NB4 (cell line): ENCODE data around the gene GIMD1.
A peak's percentile ranks its signal among the peaks of the same experiment; 100 is the strongest.

Experiments
- DNase-seq: peaks from one replicate; pipeline ENCODE4 v3.0.0; 2010; ENCODE audit warnings: low read depth
- H3K4me3 ChIP-seq: one replicate; pipeline ENCODE4 v1.5.1; 2011; ENCODE audit warnings: mild to moderate bottlenecking, low read depth, low read length, moderate library complexity
- MYC ChIP-seq: IDR thresholded peaks from 2 replicates; pipeline ENCODE4 v1.6.1; 2011; ENCODE audit warnings: low read depth, low read length
- POLR2A ChIP-seq: IDR thresholded peaks from 2 replicates; pipeline ENCODE4 v1.6.1; 2011; ENCODE audit warnings: mild to moderate bottlenecking; ENCODE audit not compliant: insufficient read length; ENCODE audit errors: extremely low read depth
- TF ChIP-seq, protein P1 (sequence below): IDR thresholded peaks from one replicate; pipeline ENCODE4 v1.5.1; 2012; ENCODE audit warnings: low read depth, low read length
- TF ChIP-seq, protein P2 (sequence below): IDR thresholded peaks from 2 replicates; pipeline ENCODE4 v1.6.1; 2011; ENCODE audit warnings: low read depth, low read length

GIMD1 gene

DNA sequence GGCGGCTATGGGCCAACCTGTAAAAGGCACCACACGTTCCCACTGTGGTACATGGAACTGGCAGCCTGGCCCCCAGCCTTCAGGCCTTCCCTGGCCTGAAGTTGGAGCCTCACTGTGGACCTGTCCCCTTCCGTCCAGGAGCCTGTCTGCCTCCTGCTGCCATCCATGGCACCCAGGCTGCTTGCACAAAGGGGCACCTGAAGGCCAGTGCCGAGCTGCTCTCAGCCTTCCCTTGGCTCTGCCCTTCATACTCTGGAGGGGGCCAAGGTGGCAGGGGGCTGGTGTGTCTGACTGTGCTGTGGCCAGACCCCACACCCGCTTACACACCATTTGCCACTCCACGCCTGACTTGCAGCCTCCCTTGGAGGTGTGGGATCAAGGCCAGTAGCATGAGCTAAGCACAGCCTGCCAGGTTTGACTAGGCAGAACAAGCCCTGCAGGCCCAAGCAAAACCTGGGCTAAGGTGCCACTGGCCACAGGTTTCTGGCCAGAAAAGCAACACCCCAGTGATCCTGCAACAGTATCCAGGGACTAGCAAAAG lies 17.3 kb upstream of the GIMD1 start:
- TF ChIP-seq POLR2A (no peak), MYC (no peak)
- TF ChIP-seq, protein P1, sequence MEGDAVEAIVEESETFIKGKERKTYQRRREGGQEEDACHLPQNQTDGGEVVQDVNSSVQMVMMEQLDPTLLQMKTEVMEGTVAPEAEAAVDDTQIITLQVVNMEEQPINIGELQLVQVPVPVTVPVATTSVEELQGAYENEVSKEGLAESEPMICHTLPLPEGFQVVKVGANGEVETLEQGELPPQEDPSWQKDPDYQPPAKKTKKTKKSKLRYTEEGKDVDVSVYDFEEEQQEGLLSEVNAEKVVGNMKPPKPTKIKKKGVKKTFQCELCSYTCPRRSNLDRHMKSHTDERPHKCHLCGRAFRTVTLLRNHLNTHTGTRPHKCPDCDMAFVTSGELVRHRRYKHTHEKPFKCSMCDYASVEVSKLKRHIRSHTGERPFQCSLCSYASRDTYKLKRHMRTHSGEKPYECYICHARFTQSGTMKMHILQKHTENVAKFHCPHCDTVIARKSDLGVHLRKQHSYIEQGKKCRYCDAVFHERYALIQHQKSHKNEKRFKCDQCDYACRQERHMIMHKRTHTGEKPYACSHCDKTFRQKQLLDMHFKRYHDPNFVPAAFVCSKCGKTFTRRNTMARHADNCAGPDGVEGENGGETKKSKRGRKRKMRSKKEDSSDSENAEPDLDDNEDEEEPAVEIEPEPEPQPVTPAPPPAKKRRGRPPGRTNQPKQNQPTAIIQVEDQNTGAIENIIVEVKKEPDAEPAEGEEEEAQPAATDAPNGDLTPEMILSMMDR: no peak
- TF ChIP-seq, protein P2, sequence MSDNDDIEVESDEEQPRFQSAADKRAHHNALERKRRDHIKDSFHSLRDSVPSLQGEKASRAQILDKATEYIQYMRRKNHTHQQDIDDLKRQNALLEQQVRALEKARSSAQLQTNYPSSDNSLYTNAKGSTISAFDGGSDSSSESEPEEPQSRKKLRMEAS: no peak
- DNase-seq: no peak
- no peak overlapping the region for H3K4me3 ChIP-seq

DNA sequence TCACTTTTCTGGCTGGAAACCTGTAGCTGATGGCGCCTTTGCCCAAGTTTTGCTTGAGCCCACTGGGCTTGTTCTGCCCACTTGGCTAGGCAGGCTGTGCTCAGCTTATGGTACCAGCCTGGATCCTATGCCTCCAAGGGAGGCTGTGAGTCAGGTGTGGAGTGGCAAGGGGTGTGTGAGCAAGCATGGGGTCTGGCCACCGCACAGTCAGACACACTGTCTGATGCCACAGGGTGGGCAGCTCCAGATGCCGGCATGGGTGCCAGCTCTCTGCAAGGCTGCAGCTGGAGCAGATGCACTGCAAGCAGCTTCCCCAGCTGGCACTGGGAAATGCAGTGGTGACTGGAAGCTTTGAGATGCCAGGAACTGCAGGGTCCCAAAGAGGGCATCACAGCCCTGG lies 16.3 kb upstream of the GIMD1 start:
- no peak for DNase-seq
- no peak overlapping the region for H3K4me3 ChIP-seq
- TF ChIP-seq, protein P2: no peak
- TF ChIP-seq POLR2A (no peak), MYC (no peak)

DNA sequence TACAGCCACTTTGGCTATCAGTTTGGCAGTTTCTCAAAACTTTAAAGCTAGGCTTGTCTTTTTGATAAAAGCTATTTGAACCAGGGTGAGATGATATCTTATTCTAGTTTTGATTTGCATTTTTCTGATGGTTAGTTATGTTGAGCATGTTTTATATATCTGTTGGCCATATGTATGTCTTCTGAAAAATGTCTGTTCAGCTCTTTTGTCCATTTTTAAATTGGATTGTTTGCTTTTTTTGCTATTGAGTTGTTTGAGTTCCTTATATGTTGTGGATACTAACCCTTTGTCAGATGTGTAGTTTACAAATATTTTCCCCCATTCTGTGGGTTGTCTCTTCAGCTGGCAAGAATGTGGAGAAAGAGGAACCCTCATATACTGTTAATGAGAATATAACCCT lies 11.6 kb upstream of the GIMD1 start:
- TF ChIP-seq MYC: no peak
- TF ChIP-seq, protein P2: no peak
- DNase-seq: no peak
- H3K4me3 ChIP-seq: no peak overlapping the region

DNA sequence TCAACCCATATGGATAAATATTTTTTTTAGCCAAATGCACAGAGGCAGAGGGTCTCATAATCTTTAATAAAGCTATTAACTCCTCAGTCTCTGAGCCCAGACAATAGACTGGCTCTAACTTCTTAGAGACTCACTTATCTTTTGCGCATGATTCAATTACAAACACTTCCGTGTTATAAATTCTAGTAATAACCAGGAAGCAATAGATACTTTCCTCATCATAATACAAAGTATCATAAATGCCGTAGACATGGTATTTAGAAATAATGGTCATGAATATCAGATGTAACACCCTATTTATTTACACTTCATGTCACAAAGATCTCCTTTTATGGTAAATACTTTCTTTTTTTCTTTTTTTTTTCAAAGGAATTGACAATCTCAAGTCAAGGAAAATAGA lies 4.4 kb upstream of the GIMD1 start:
- DNase-seq: no peak
- no peak overlapping the region for H3K4me3 ChIP-seq
- TF ChIP-seq, protein P1: no peak
- TF ChIP-seq MYC (no peak), POLR2A (no peak)
- TF ChIP-seq, protein P2: no peak

DNA sequence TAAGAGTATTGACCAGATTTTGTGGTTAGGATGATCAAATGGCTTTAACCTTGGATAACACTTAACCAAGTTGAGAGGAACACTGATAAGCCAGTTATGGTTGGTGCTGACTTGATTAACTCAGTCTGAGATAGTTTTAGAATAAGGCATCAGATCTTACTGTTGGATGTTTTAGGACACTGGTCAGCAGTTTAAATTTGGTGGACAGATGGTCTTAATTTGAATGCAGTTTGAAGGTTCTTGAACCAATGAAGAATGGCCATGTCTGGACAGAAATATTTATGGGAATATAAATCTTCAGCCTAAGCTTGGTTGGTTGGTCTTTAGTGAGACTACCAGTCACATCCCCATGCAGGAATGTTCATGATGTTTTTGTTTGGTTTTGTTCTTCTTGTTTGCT lies 2.6 kb upstream of the GIMD1 start:
- TF ChIP-seq MYC: no peak
- TF ChIP-seq, protein P2: no peak
- TF ChIP-seq, protein P1: no peak
- TF ChIP-seq POLR2A: no peak
- no peak for DNase-seq
- H3K4me3 ChIP-seq: no peak overlapping the region

DNA sequence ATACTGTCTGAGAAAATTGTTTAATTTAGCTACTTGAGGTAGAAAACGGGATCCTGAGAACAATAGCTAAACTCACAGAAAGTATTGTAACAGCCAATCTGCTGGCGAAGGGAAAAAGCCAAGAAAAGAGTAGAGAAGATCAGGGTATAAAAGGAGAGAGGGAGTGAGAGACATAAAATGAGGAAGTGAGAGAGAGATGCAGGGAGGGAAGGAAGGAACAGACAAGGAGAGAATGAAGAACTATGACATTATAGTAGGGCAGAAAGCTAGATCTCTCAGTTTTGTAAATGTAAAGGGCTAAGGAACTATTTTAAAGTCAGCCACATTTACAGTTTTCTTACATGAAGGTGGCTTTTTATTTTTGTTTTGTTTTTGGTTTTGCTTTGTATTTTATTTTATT lies 1.6 kb upstream of the GIMD1 start:
- H3K4me3 ChIP-seq: no peak overlapping the region
- TF ChIP-seq, protein P1: no peak
- TF ChIP-seq MYC: no peak
- TF ChIP-seq, protein P2: no peak
- TF ChIP-seq POLR2A: no peak
- peak; percentile 23 for DNase-seq
